ENCODE measurements around the gene ZNF628.

ZNF628 gene

DNA sequence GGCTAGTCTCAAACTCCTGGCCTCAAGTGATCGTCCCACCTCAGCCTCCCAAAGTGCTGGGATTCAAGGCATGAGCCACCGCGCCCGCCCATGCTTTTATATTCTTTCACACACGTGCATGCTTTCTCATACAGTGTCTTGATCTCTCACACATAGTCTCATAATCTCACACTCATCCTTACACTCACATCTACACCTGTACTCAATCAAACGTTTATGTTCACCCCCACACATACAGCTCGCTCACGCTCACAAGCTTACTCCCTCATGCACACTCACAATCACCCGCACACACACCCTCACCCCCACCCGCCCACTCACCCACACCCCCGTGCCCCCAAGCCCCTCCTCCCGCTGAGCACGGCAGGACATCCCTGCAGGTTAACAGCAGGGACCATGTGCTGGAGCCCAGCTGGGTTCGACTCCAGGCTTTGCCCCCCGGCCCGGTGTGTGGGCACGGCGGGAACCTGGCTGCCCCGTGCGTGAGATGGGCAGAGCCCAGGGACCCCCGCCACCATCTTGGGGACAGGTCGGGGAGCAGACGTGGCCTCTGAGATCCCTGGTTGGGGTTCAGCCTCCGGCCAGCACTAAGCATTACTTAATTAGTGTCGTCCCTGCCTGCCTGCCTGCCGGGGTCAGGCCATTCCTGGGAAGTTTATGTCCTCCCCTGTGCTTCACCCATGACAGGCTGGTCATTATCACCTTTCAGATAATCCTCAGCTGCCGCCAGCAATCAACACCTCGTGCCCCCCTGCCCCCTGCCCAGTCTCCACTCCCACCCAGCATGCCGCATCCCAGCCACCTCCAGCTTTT lies 49.1 kb downstream of the ZNF628 start:
- H3K36me3 ChIP-seq (ENCODE audit: insufficient read depth, low read length): no peaks in the 10 kb centered on the region
- no peaks in the 10 kb centered on the region for H4K20me1 ChIP-seq (ENCODE audit: insufficient read depth, low read length, poor library complexity, severe bottlenecking)
- H3K9me3 ChIP-seq (ENCODE audit: insufficient read depth, low read depth, low read length): no peaks in the 10 kb centered on the region
- no peaks in the 10 kb centered on the region for H3K9me2 ChIP-seq (replicated peaks; ENCODE audit: low read depth, low read length)
- H3K4me2 ChIP-seq (ENCODE audit: low read depth, low read length, poor library complexity, severe bottlenecking): no peak overlapping the region
- H3K4me1 ChIP-seq (ENCODE audit: insufficient read depth, low read length, poor library complexity, severe bottlenecking): no peaks in the 10 kb centered on the region
- no peaks in the 10 kb centered on the region for H3K79me2 ChIP-seq (ENCODE audit: insufficient read depth, low read length)
- no peak overlapping the region for H3K9ac ChIP-seq (ENCODE audit: low read depth, low read length, poor library complexity, severe bottlenecking)
- H3K27me3 ChIP-seq (ENCODE audit: insufficient read depth, low read length, poor library complexity, severe bottlenecking): no peaks in the 10 kb centered on the region
- TF ChIP-seq, protein P1, sequence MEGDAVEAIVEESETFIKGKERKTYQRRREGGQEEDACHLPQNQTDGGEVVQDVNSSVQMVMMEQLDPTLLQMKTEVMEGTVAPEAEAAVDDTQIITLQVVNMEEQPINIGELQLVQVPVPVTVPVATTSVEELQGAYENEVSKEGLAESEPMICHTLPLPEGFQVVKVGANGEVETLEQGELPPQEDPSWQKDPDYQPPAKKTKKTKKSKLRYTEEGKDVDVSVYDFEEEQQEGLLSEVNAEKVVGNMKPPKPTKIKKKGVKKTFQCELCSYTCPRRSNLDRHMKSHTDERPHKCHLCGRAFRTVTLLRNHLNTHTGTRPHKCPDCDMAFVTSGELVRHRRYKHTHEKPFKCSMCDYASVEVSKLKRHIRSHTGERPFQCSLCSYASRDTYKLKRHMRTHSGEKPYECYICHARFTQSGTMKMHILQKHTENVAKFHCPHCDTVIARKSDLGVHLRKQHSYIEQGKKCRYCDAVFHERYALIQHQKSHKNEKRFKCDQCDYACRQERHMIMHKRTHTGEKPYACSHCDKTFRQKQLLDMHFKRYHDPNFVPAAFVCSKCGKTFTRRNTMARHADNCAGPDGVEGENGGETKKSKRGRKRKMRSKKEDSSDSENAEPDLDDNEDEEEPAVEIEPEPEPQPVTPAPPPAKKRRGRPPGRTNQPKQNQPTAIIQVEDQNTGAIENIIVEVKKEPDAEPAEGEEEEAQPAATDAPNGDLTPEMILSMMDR (conservative IDR thresholded peaks at IDR 0.05; ENCODE audit: low read length): no peak
- TF ChIP-seq EZH2phosphoT487 (IDR thresholded peaks at IDR 0.05; ENCODE audit: borderline replicate concordance): no peak
- no peak overlapping the region for H2AFZ ChIP-seq (ENCODE audit: low read length)
- H3K4me3 ChIP-seq (ENCODE audit: low read length, poor library complexity, severe bottlenecking): no peak overlapping the region
- no peaks in the 10 kb centered on the region for H3F3A ChIP-seq (ENCODE audit: low read depth)

DNA sequence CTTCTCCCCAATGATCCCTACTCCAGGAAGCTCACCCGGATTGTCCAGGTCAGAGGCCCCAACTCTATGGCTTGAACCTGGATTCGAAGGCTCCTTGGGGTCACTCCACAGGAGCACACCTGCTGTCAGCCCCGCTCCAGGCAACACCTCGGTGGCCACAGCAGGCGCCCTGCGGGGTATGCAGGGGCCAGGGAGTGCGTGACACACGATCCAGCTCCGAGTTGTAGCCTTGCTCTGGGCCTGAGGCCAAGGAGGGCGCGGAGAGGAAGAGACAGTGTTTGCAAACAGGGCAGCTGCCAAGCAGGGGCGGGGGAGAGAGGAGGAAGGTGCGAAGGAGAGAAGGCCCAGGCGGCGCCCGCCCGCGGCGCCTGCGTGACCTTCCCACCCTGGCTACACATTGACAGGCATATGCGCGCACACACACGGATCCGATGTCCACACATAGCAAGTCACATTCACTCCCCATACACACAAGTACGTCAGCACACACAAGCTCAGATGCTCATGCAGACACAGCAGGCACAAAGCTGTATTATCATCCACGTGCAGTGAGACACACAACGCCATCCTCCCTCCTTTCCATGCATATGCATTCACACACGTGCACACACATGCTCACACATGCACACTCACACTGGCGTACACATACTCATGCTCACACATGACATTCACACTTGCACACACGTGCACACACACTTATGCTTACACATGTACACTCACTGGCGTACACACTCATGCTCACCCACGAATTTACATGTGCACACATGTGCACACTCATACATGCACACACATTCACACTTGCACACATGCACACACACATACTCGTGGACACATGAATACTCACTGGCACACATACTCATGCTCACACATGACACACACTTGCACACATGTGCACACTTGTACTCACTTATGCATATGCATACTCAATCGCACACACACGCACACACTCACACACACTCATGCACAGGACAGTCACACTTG lies 50.1 kb downstream of the ZNF628 start:
- TF ChIP-seq, protein P1 (conservative IDR thresholded peaks at IDR 0.05; ENCODE audit: low read length): no peak
- no peak for TF ChIP-seq EZH2phosphoT487 (IDR thresholded peaks at IDR 0.05; ENCODE audit: borderline replicate concordance)
- Histone ChIP-seq H2AFZ (ENCODE audit: low read length) (no peak overlapping the region), H3K36me3 (ENCODE audit: insufficient read depth, low read length) (no peaks in the 10 kb centered on the region)

DNA sequence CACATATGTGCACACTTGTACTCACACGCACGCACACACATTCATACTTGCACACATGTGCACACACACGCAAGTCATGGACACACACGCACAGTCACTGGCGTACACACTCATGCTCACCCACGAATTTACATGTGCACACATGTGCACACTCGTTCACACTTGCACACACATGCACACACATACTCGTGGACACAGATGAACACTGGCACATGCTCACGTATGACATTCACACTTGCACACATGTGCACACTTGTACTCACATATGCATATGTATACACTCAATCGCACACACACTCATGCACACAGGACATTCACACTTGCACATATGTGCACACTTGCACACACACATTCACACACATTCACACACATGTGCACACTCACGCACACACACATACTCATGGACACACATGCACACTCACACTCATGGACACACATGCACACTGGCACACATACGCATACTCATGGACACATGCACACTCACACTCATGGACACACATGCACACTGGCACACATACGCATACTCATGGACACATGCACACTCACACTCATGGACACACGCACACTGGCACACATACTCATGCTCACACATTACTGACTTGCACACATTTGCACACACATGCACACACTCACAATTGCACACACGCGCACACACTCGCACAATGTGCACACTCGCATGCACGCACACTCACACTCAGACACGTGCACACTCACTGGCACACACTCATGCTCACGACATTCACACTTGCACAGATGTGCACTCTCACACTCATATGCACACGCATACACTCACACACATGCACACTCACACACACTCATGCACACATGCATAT lies 51.0 kb downstream of the ZNF628 start:
- H4K20me1 ChIP-seq (ENCODE audit: insufficient read depth, low read length, poor library complexity, severe bottlenecking): no peaks in the 10 kb centered on the region
- no peaks in the 10 kb centered on the region for H3K4me1 ChIP-seq (ENCODE audit: insufficient read depth, low read length, poor library complexity, severe bottlenecking)
- no peak overlapping the region for H3K4me2 ChIP-seq (ENCODE audit: low read depth, low read length, poor library complexity, severe bottlenecking)
- H3F3A ChIP-seq (ENCODE audit: low read depth): no peaks in the 10 kb centered on the region
- H3K9me3 ChIP-seq (ENCODE audit: insufficient read depth, low read depth, low read length): no peaks in the 10 kb centered on the region
- no peak overlapping the region for H2AFZ ChIP-seq (ENCODE audit: low read length)
- no peaks in the 10 kb centered on the region for H3K9me2 ChIP-seq (replicated peaks; ENCODE audit: low read depth, low read length)
- H3K36me3 ChIP-seq (ENCODE audit: insufficient read depth, low read length): no peaks in the 10 kb centered on the region
- H3K4me3 ChIP-seq (ENCODE audit: low read length, poor library complexity, severe bottlenecking): no peak overlapping the region
- H3K79me2 ChIP-seq (ENCODE audit: insufficient read depth, low read length): no peaks in the 10 kb centered on the region
- H3K9ac ChIP-seq (ENCODE audit: low read depth, low read length, poor library complexity, severe bottlenecking): no peak overlapping the region
- no peaks in the 10 kb centered on the region for H3K27me3 ChIP-seq (ENCODE audit: insufficient read depth, low read length, poor library complexity, severe bottlenecking)
- TF ChIP-seq, protein P1 (conservative IDR thresholded peaks at IDR 0.05; ENCODE audit: low read length): no peak
- TF ChIP-seq EZH2phosphoT487 (IDR thresholded peaks at IDR 0.05; ENCODE audit: borderline replicate concordance): no peak

More for the DNA sequence above, 50.1 kb downstream of the ZNF628 start:
- H3K9me2 ChIP-seq (replicated peaks; ENCODE audit: low read depth, low read length): no peaks in the 10 kb centered on the region
- no peaks in the 10 kb centered on the region for H3K4me1 ChIP-seq (ENCODE audit: insufficient read depth, low read length, poor library complexity, severe bottlenecking)
- H3K9ac ChIP-seq (ENCODE audit: low read depth, low read length, poor library complexity, severe bottlenecking): no peak overlapping the region
- H3K4me2 ChIP-seq (ENCODE audit: low read depth, low read length, poor library complexity, severe bottlenecking): no peak overlapping the region
- H3K79me2 ChIP-seq (ENCODE audit: insufficient read depth, low read length): no peaks in the 10 kb centered on the region
- no peak overlapping the region for H3K4me3 ChIP-seq (ENCODE audit: low read length, poor library complexity, severe bottlenecking)
- H3F3A ChIP-seq (ENCODE audit: low read depth): no peaks in the 10 kb centered on the region
- no peaks in the 10 kb centered on the region for H3K27me3 ChIP-seq (ENCODE audit: insufficient read depth, low read length, poor library complexity, severe bottlenecking)
- H3K9me3 ChIP-seq (ENCODE audit: insufficient read depth, low read depth, low read length): no peaks in the 10 kb centered on the region
- no peaks in the 10 kb centered on the region for H4K20me1 ChIP-seq (ENCODE audit: insufficient read depth, low read length, poor library complexity, severe bottlenecking)
